MM.1S (cell line): Measurements from ENCODE around the gene SMPDL3B.

ENCODE experiments used
- EZH2 ChIP-seq: fragments of 300-600 bp; sonication (generic); optimal IDR thresholded peaks from 2 replicates; pipeline ENCODE3; 2017; ENCODE audit warnings: low read depth, mild to moderate bottlenecking, antibody characterized with exemption, low read length, mixed read lengths
- EZH2phosphoT487 ChIP-seq: fragments of 300-600 bp; sonication (generic); IDR thresholded peaks from 2 replicates; pipeline ENCODE4 v1.6.1; 2018; ENCODE audit warnings: antibody characterized with exemption, low read length
- TF ChIP-seq, protein P1 (sequence below): fragments of 300-600 bp; sonication (generic); IDR thresholded peaks from 2 replicates; pipeline ENCODE4 v1.5.1; 2016; ENCODE audit warnings: antibody characterized with exemption, low read length, mixed read lengths

- TF ChIP-seq, protein P1, sequence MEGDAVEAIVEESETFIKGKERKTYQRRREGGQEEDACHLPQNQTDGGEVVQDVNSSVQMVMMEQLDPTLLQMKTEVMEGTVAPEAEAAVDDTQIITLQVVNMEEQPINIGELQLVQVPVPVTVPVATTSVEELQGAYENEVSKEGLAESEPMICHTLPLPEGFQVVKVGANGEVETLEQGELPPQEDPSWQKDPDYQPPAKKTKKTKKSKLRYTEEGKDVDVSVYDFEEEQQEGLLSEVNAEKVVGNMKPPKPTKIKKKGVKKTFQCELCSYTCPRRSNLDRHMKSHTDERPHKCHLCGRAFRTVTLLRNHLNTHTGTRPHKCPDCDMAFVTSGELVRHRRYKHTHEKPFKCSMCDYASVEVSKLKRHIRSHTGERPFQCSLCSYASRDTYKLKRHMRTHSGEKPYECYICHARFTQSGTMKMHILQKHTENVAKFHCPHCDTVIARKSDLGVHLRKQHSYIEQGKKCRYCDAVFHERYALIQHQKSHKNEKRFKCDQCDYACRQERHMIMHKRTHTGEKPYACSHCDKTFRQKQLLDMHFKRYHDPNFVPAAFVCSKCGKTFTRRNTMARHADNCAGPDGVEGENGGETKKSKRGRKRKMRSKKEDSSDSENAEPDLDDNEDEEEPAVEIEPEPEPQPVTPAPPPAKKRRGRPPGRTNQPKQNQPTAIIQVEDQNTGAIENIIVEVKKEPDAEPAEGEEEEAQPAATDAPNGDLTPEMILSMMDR, result no peak
- TF ChIP-seq EZH2phosphoT487 (no peak), EZH2 (no peak)
Measured at GRCh38 chr1:27936370-27936769, 1.6 kb downstream of the SMPDL3B start.
